NB4 (cell line): ENCODE results near the gene WNK1.
A peak's percentile ranks its signal among the peaks of the same experiment; 100 is the strongest.

Experiments used
- DNase-seq: peaks from one replicate; pipeline ENCODE4 v3.0.0; 2010; ENCODE audit warnings: low read depth
- H3K4me3 ChIP-seq: one replicate; pipeline ENCODE4 v1.5.1; 2011; ENCODE audit warnings: mild to moderate bottlenecking, low read depth, low read length, moderate library complexity
- MYC ChIP-seq: IDR thresholded peaks from 2 replicates; pipeline ENCODE4 v1.6.1; 2011; ENCODE audit warnings: low read depth, low read length
- POLR2A ChIP-seq: IDR thresholded peaks from 2 replicates; pipeline ENCODE4 v1.6.1; 2011; ENCODE audit warnings: mild to moderate bottlenecking; ENCODE audit not compliant: insufficient read length; ENCODE audit errors: extremely low read depth
- TF ChIP-seq, protein P1 (sequence below): IDR thresholded peaks from one replicate; pipeline ENCODE4 v1.5.1; 2012; ENCODE audit warnings: low read depth, low read length
- TF ChIP-seq, protein P2 (sequence below): IDR thresholded peaks from 2 replicates; pipeline ENCODE4 v1.6.1; 2011; ENCODE audit warnings: low read depth, low read length

The WNK1 gene

DNA sequence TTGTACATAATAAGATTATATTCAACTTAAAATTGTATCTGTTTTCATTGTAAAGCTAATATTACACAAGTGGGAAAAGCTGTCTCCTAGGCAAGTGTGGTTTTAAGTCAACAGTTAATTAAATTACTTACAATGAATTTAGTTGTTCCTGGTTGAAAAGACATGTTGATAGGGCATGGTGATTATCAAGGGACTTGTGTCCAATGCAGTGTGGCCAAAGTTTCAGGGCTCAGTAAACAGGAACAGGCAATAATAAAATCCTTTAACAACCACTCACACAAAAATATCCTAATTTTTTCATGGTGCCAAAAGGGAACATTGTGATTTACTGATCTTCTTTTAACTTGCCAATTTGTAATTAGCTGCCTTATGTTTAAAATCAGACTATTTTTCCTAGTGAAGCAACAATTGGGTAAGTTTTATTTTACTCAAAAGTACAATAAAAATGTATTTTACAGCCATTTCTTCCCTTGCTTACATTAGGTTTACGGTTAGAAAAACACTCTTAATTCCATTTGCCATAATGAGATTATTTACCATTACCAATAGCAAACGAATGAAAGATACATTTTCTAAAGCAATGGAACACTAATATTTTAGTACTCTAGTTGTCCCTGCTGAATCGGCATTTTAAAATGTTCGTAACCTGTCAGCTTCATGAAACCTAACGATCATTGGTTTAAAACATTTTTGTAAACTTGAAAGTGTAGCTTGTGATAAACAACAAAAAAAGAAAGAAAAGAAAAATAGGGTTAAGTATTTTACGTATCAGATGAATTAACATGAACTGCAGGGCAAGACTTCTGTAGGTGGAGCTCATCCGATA, 1.8 kb upstream of the WNK1 start:
- no peak for TF ChIP-seq MYC
- H3K4me3 ChIP-seq: peak overlapping the region; percentile 54
- peak; percentile 49 for DNase-seq

DNA sequence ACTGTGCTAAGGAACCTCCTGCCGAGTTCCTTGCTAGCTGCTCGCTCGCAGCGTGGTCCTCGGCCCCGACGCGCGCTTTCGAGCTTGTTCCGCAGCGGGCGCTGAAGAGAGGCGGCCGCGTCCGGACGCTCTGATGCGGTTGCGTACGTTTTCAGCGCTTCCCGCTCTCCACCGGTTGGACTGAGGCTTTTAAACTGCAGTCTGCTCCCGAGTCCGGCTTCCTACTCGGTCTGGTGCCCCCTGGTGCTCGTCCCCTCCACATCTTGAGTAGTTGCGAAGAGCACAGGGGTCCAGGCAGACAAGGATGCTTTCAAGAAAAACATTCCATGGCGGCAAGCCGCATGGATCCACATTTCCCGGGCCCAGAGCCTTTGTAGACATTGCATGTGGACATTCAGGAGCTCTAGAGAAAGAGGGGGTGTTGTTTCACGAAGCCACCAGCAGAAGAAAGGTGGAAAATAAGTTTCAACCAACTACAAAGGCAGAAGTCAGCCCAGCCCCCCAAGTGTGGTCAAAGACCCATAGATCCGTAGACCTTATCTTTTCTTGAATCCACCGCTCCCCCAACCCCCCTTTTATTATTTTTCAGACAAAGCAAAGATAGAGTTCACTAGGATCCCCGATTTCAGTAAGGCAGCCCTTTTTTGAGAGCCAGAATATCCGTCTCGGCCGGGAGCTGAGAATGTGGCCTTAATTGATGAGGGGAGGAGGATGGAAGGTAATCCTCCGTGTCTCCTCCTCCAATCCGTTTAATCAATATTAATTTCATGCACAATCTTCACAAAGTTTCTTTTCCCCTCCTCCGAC, 984 bp upstream of the WNK1 start:
- peak; percentile 99 for DNase-seq
- H3K4me3 ChIP-seq: peak overlapping the region; percentile 54
- TF ChIP-seq, protein P1, sequence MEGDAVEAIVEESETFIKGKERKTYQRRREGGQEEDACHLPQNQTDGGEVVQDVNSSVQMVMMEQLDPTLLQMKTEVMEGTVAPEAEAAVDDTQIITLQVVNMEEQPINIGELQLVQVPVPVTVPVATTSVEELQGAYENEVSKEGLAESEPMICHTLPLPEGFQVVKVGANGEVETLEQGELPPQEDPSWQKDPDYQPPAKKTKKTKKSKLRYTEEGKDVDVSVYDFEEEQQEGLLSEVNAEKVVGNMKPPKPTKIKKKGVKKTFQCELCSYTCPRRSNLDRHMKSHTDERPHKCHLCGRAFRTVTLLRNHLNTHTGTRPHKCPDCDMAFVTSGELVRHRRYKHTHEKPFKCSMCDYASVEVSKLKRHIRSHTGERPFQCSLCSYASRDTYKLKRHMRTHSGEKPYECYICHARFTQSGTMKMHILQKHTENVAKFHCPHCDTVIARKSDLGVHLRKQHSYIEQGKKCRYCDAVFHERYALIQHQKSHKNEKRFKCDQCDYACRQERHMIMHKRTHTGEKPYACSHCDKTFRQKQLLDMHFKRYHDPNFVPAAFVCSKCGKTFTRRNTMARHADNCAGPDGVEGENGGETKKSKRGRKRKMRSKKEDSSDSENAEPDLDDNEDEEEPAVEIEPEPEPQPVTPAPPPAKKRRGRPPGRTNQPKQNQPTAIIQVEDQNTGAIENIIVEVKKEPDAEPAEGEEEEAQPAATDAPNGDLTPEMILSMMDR: peak; percentile 69
- TF ChIP-seq, protein P2, sequence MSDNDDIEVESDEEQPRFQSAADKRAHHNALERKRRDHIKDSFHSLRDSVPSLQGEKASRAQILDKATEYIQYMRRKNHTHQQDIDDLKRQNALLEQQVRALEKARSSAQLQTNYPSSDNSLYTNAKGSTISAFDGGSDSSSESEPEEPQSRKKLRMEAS: peak; percentile 85
- TF ChIP-seq POLR2A: peak; percentile 53
- TF ChIP-seq MYC: peak; percentile 93

DNA sequence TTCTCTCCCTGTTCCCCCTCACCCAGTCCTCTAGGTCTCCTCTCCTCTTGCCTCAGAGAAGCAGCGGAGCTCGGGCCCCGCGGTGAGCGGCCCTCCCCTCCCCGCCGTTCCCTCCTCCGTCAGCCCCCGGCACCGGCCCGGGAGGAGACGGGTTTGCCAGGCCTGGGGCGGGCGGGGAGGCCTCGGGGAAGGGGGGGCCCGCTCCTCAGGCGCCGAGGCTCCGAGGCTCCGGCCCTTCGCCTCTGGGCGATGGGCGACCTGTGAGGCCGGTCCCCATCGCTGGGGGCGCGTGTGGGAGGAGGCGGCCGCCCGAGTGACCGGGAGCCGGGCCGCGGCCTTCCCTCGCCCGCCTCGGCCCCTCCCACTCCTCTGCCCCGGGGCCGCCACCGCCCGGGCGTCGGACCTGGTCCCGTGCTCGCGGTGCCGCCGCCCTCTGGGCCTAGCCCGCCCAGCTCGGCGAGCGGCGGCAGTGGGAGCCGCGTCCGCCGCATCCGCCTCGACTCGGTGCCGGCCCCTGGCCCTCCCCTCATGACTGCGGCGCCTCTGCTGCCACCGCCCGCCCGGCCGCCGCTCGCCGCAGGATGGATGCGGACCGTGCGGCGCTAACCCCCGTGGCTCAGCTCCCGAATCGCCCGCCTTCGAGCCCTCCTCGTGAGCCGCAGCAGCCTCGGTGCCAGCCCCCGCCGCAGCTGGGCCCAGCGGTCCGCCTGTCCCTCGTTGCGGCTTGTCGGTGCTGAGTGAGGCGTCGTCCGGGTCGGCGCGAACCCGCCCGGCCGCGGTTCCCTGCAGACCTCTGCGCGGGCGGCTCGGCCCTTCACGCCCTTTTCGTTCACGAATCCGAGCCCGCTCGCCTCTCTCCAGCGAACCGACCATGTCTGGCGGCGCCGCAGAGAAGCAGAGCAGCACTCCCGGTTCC, 574 bp downstream of the WNK1 start:
- DNase-seq: peak; percentile 71
- TF ChIP-seq, protein P1: no peak
- TF ChIP-seq MYC (no peak), POLR2A (no peak)
- TF ChIP-seq, protein P2: no peak
- peak overlapping the region; percentile 86 for H3K4me3 ChIP-seq

DNA sequence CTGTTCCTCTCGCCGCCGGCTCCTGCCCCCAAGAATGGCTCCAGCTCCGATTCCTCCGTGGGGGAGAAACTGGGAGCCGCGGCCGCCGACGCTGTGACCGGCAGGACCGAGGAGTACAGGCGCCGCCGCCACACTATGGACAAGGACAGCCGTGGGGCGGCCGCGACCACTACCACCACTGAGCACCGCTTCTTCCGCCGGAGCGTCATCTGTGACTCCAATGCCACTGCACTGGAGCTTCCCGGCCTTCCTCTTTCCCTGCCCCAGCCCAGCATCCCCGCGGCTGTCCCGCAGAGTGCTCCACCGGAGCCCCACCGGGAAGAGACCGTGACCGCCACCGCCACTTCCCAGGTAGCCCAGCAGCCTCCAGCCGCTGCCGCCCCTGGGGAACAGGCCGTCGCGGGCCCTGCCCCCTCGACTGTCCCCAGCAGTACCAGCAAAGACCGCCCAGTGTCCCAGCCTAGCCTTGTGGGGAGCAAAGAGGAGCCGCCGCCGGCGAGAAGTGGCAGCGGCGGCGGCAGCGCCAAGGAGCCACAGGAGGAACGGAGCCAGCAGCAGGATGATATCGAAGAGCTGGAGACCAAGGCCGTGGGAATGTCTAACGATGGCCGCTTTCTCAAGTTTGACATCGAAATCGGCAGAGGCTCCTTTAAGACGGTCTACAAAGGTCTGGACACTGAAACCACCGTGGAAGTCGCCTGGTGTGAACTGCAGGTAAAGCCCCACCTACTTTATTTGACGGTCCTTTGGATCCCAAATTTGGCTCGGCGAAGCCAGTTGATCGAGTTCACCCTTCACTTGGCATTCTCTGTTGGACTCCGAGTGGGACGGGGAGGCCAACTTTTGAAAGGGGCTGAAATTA, 1.5 kb downstream of the WNK1 start:
- DNase-seq: peak; percentile 77
- peak overlapping the region; percentile 86 for H3K4me3 ChIP-seq
- no peak for TF ChIP-seq MYC
- TF ChIP-seq, protein P1: no peak
- TF ChIP-seq, protein P2: peak; percentile 17; the same call in 1 of the 2 replicates

DNA sequence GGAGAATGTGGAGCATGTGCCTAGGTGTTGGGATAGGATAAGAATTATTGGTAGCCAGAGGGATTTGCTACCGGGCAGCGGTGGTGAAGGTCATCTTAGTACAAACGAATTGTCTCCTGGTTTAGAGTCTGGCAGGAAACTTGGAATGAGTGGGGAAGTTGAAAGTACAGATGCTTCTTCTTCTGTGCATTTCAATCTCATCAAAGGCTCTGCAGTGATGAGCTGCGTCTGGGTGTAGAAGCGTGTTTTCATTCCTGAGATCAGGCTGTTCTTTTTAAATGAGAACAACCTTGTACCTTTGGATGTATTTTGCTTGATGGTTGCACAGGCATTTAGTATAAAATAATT, 2.1 kb downstream of the WNK1 start:
- H3K4me3 ChIP-seq: peak overlapping the region; percentile 86
- DNase-seq: peak; percentile 18
- no peak for TF ChIP-seq POLR2A

DNA sequence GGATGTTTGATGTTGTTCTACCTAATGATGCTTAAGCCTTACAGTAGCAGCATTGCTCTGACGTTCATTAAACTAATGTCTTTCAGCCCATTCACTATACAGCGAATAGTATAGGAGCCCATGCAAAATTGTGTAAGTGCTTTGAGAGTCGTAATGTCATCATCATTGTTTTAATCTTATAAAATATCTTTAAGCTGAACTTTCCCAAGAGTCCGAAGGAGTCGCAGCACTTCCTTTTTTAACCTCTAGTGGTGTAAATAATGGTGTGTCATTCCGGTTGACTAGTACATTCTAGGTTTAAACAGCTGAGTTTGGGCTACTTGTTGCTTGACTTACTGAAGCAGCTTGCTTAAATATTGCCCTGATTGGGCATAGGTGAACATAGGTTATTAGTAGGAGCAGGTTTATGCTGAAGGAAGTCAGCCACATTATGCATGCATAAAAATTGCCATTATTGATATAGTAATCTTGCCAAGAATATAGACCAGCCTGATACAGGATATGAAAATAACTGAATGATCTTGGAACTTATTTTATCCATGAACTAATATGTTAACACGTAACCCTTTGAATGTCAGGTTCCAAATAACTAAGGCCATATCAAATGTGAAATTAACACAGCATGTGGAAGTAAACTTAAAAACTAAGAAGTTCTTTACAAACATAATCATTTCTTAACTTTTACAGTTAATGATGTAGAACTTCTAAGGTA, 2.6 kb downstream of the WNK1 start:
- DNase-seq: peak; percentile 81
- H3K4me3 ChIP-seq: peak overlapping the region; percentile 86
- TF ChIP-seq MYC: peak; percentile 21; the same call in 1 of the 2 replicates
- TF ChIP-seq, protein P1: no peak
